Measurements from ENCODE around the gene NCCRP1. TPM values are rescaled to one million over a fixed set of nuclear protein-coding genes. Genes with fewer than 3 reads are reported as not detected.

NCCRP1 gene
- total RNA-seq, 1 experiment from 2014 or later = 23.2 TPM

GRCh38 chr19:39181500-39182173 lies 15.1 kb upstream of the NCCRP1 start:
- TF ChIP-seq CTCF (conservative IDR thresholded peaks at IDR 0.05) = no peak
- no peak for TF ChIP-seq EZH2 (IDR thresholded peaks at IDR 0.05; ENCODE audit: low read depth)
- H3K4me3 ChIP-seq = no peak overlapping the region
- intact Hi-C loops (cut with micrococcal nuclease; ENCODE audit: unreplicated experiment) = no loop called here
- H3K36me3 ChIP-seq (ENCODE audit: low read depth) = no peaks in the 10 kb centered on the region
- DNase-seq = no peak
- H3K9me2 ChIP-seq (ENCODE audit: insufficient read depth) = no peaks in the 10 kb centered on the region
- peaks cover 17% of the 10 kb centered on the region; the same call in 1 of the 2 replicates for H3F3A ChIP-seq (ENCODE audit: insufficient read depth, low read depth)
- H3K4me1 ChIP-seq (replicated peaks; ENCODE audit: insufficient read depth) = no peaks in the 10 kb centered on the region
- no peaks in the 10 kb centered on the region for H3K9me3 ChIP-seq (ENCODE audit: insufficient read depth, low read depth)
- H3K4me2 ChIP-seq = no peak overlapping the region
- BruUV-seq (replicated peaks) = no TSS peak
- no peaks in the 10 kb centered on the region for H3K27me3 ChIP-seq (ENCODE audit: insufficient read depth, low read depth)
- POLR2A ChIA-PET (ENCODE audit: unreplicated experiment) = interaction anchor here (0.6 kb wide), 1 partner anchor 891 kb away, joined by 5 read pairs; no protein-coding TSS in a partner anchor
- no peak overlapping the region for H3K27ac ChIP-seq
- CTCF ChIA-PET = no interaction called here
- no peaks in the 10 kb centered on the region for H3K79me2 ChIP-seq (ENCODE audit: low read depth)
- no peaks in the 10 kb centered on the region for H4K20me1 ChIP-seq (ENCODE audit: insufficient read depth)
- no peak overlapping the region for H2AFZ ChIP-seq

GRCh38 chr19:39182174-39182505 lies 14.6 kb upstream of the NCCRP1 start:
- DNase-seq = no peak
- no peak overlapping the region for H3K27ac ChIP-seq
- ChIA-PET POLR2A (ENCODE audit: unreplicated experiment) (no interaction called here), CTCF (no interaction called here)
- H3K4me3 ChIP-seq = no peak overlapping the region
- BruUV-seq (replicated peaks) = no TSS peak
- no peaks in the 10 kb centered on the region for H3K27me3 ChIP-seq (ENCODE audit: insufficient read depth, low read depth)
- intact Hi-C loops (cut with micrococcal nuclease; ENCODE audit: unreplicated experiment) = no loop called here
- H4K20me1 ChIP-seq (ENCODE audit: insufficient read depth) = no peaks in the 10 kb centered on the region
- no peaks in the 10 kb centered on the region for H3K4me1 ChIP-seq (replicated peaks; ENCODE audit: insufficient read depth)
- H3K9me2 ChIP-seq (ENCODE audit: insufficient read depth) = no peaks in the 10 kb centered on the region
- no peaks in the 10 kb centered on the region for H3K9me3 ChIP-seq (ENCODE audit: insufficient read depth, low read depth)
- H3K4me2 ChIP-seq = no peak overlapping the region
- H2AFZ ChIP-seq = no peak overlapping the region
- H3K79me2 ChIP-seq (ENCODE audit: low read depth) = no peaks in the 10 kb centered on the region
- H3F3A ChIP-seq (ENCODE audit: insufficient read depth, low read depth) = peaks cover 17% of the 10 kb centered on the region; the same call in 1 of the 2 replicates
- no peaks in the 10 kb centered on the region for H3K36me3 ChIP-seq (ENCODE audit: low read depth)
- no peak for TF ChIP-seq CTCF (conservative IDR thresholded peaks at IDR 0.05)

GRCh38 chr19:39183104-39183503 lies 13.7 kb upstream of the NCCRP1 start:
- Histone ChIP-seq H3K79me2 (ENCODE audit: low read depth) (no peaks in the 10 kb centered on the region), H3K4me3 (no peak overlapping the region), H3K9me3 (ENCODE audit: insufficient read depth, low read depth) (no peaks in the 10 kb centered on the region), H3K4me2 (no peak overlapping the region), H3K36me3 (ENCODE audit: low read depth) (no peaks in the 10 kb centered on the region), H3K27ac (no peak overlapping the region), H3F3A (ENCODE audit: insufficient read depth, low read depth) (peaks cover 17% of the 10 kb centered on the region; the same call in 1 of the 2 replicates), H2AFZ (no peak overlapping the region), H4K20me1 (ENCODE audit: insufficient read depth) (no peaks in the 10 kb centered on the region), H3K4me1 (replicated peaks; ENCODE audit: insufficient read depth) (no peaks in the 10 kb centered on the region), H3K27me3 (ENCODE audit: insufficient read depth, low read depth) (no peaks in the 10 kb centered on the region), H3K9me2 (ENCODE audit: insufficient read depth) (no peaks in the 10 kb centered on the region)
- no peak for TF ChIP-seq CTCF (conservative IDR thresholded peaks at IDR 0.05)
- TF ChIP-seq EZH2 (IDR thresholded peaks at IDR 0.05; ENCODE audit: low read depth) = no peak
- CTCF ChIA-PET = no interaction called here
- intact Hi-C loops (cut with micrococcal nuclease; ENCODE audit: unreplicated experiment) = no loop called here
- no TSS peak for BruUV-seq (replicated peaks)
- no peak for DNase-seq
- POLR2A ChIA-PET (ENCODE audit: unreplicated experiment) = no interaction called here

Measured in PC-9 (cell line).